ENCODE measurements around the gene TBC1D12.

Gene TBC1D12

GRCh38 chr10:94571081-94571480, 168.7 kb downstream of the TBC1D12 start:
- no peaks in the 10 kb centered on the region for H3K79me2 ChIP-seq (ENCODE audit: low read length)
- no peak overlapping the region for H3K9ac ChIP-seq (ENCODE audit: low read length)
- H3K27ac ChIP-seq (ENCODE audit: low read length): no peak overlapping the region
- no peaks in the 10 kb centered on the region for H3K9me3 ChIP-seq (ENCODE audit: insufficient read depth, low read length)
- peaks cover 11% of the 10 kb centered on the region for H3K36me3 ChIP-seq (replicated peaks; ENCODE audit: low read depth, low read length)
- H4K20me1 ChIP-seq (ENCODE audit: insufficient read depth, low read length): no peaks in the 10 kb centered on the region
- no peak for TF ChIP-seq EZH2phosphoT487 (IDR thresholded peaks at IDR 0.05; ENCODE audit: low read depth)
- no peak for TF ChIP-seq CTCF (IDR thresholded peaks at IDR 0.05; ENCODE audit: low read depth, low read length)
- no peak overlapping the region for H2AFZ ChIP-seq (ENCODE audit: low read depth, low read length)
- H3K4me3 ChIP-seq (ENCODE audit: low read length): no peak overlapping the region
- no peak overlapping the region for H3K4me2 ChIP-seq (ENCODE audit: low read length)
- H3K27me3 ChIP-seq (ENCODE audit: low read depth, low read length): no peaks in the 10 kb centered on the region
- no peaks in the 10 kb centered on the region for H3K4me1 ChIP-seq (ENCODE audit: low read length)

GRCh38 chr10:94571528-94571927, 169.2 kb downstream of the TBC1D12 start:
- no peak overlapping the region for H3K9ac ChIP-seq (ENCODE audit: low read length)
- H4K20me1 ChIP-seq (ENCODE audit: insufficient read depth, low read length): no peaks in the 10 kb centered on the region
- no peak overlapping the region for H2AFZ ChIP-seq (ENCODE audit: low read depth, low read length)
- H3K4me1 ChIP-seq (ENCODE audit: low read length): no peaks in the 10 kb centered on the region
- H3K4me3 ChIP-seq (ENCODE audit: low read length): no peak overlapping the region
- H3K9me3 ChIP-seq (ENCODE audit: insufficient read depth, low read length): no peaks in the 10 kb centered on the region
- no peak for TF ChIP-seq EZH2phosphoT487 (IDR thresholded peaks at IDR 0.05; ENCODE audit: low read depth)
- no peak for TF ChIP-seq CTCF (IDR thresholded peaks at IDR 0.05; ENCODE audit: low read depth, low read length)
- no peaks in the 10 kb centered on the region for H3K79me2 ChIP-seq (ENCODE audit: low read length)
- peaks cover 11% of the 10 kb centered on the region for H3K36me3 ChIP-seq (replicated peaks; ENCODE audit: low read depth, low read length)
- no peaks in the 10 kb centered on the region for H3K27me3 ChIP-seq (ENCODE audit: low read depth, low read length)
- H3K27ac ChIP-seq (ENCODE audit: low read length): no peak overlapping the region
- H3K4me2 ChIP-seq (ENCODE audit: low read length): no peak overlapping the region

- Histone ChIP-seq H3K9ac (ENCODE audit: low read length) (no peak overlapping the region), H3K4me1 (ENCODE audit: low read length) (peaks cover 11% of the 10 kb centered on the region), H3K27ac (ENCODE audit: low read length) (no peak overlapping the region), H4K20me1 (ENCODE audit: insufficient read depth, low read length) (no peaks in the 10 kb centered on the region), H2AFZ (ENCODE audit: low read depth, low read length) (no peak overlapping the region), H3K4me2 (ENCODE audit: low read length) (no peak overlapping the region), H3K79me2 (ENCODE audit: low read length) (no peaks in the 10 kb centered on the region), H3K4me3 (ENCODE audit: low read length) (no peak overlapping the region), H3K36me3 (replicated peaks; ENCODE audit: low read depth, low read length) (peaks cover 20% of the 10 kb centered on the region), H3K27me3 (ENCODE audit: low read depth, low read length) (no peaks in the 10 kb centered on the region), H3K9me3 (ENCODE audit: insufficient read depth, low read length) (no peaks in the 10 kb centered on the region)
- TF ChIP-seq CTCF (IDR thresholded peaks at IDR 0.05; ENCODE audit: low read depth, low read length): no peak
- no peak for TF ChIP-seq EZH2phosphoT487 (IDR thresholded peaks at IDR 0.05; ENCODE audit: low read depth)
Observed at GRCh38 chr10:94578790-94579189, 176.4 kb downstream of the TBC1D12 start.

GRCh38 chr10:94583124-94583523, 180.8 kb downstream of the TBC1D12 start:
- H4K20me1 ChIP-seq (ENCODE audit: insufficient read depth, low read length): no peaks in the 10 kb centered on the region
- H3K9ac ChIP-seq (ENCODE audit: low read length): no peak overlapping the region
- no peak overlapping the region for H2AFZ ChIP-seq (ENCODE audit: low read depth, low read length)
- no peak overlapping the region for H3K27ac ChIP-seq (ENCODE audit: low read length)
- H3K9me3 ChIP-seq (ENCODE audit: insufficient read depth, low read length): no peaks in the 10 kb centered on the region
- H3K4me3 ChIP-seq (ENCODE audit: low read length): no peak overlapping the region
- peaks cover 11% of the 10 kb centered on the region for H3K4me1 ChIP-seq (ENCODE audit: low read length)
- H3K79me2 ChIP-seq (ENCODE audit: low read length): no peaks in the 10 kb centered on the region
- H3K27me3 ChIP-seq (ENCODE audit: low read depth, low read length): no peaks in the 10 kb centered on the region
- no peak for TF ChIP-seq EZH2phosphoT487 (IDR thresholded peaks at IDR 0.05; ENCODE audit: low read depth)
- TF ChIP-seq CTCF (IDR thresholded peaks at IDR 0.05; ENCODE audit: low read depth, low read length): no peak
- H3K4me2 ChIP-seq (ENCODE audit: low read length): no peak overlapping the region
- H3K36me3 ChIP-seq (replicated peaks; ENCODE audit: low read depth, low read length): peaks cover 11% of the 10 kb centered on the region
